ENCODE data around the gene PLPPR1.

GRCh38 chr9:101047848-101048397, 19.4 kb downstream of the PLPPR1 start:
- TF ChIP-seq GATA3 (IDR thresholded peaks at IDR 0.05; ENCODE audit: low read depth, low read length), result no peak
- no peak for TF ChIP-seq GATA2 (IDR thresholded peaks at IDR 0.05; ENCODE audit: low read depth, low read length)
